Esophagus squamous epithelium (tissue), 5 donors: ENCODE results near the gene RUVBL1. TPM values are rescaled to one million over a fixed set of nuclear protein-coding genes. Genes with fewer than 3 reads are reported as not detected.

Experiments
- DNase-seq: peaks from one replicate; lab custom pipeline; 2025; lab: John Stamatoyannopoulos, UW
- H3K27ac ChIP-seq, 4 donors: fragments of 200-600 bp; sonication (generic); one replicate each; pipeline ENCODE4 v1.5.1; 2016 to 2019; ENCODE audit warnings: mild to moderate bottlenecking in 1 of 4
- H3K27me3 ChIP-seq, 4 donors: fragments of 200-600 bp; sonication (generic); 1 replicate in 3 of 4; 2 replicates in 1 of 4; pipeline versions ENCODE4 v1.5.1 to v1.6.0; 2017 to 2021; ENCODE audit warnings: antibody characterized with exemption in 1 of 4
- H3K36me3 ChIP-seq, 3 donors: fragments of 200-600 bp; sonication (generic); one replicate each; pipeline ENCODE4 v1.5.1; 2016 to 2019
- H3K4me1 ChIP-seq, 3 donors: fragments of 200-600 bp; sonication (generic); one replicate each; pipeline ENCODE4 v1.5.1; 2017 to 2019
- H3K4me3 ChIP-seq, 4 donors: fragments of 200-600 bp; sonication (generic); 1 replicate in 3 of 4; 2 replicates in 1 of 4; pipeline ENCODE4 v1.5.1; 2016 to 2019; ENCODE audit warnings: mild to moderate bottlenecking in 2 of 4, moderate library complexity in 1 of 4
- H3K9me3 ChIP-seq, 3 donors: fragments of 200-600 bp; sonication (generic); one replicate each; pipeline ENCODE4 v1.5.1; 2016 to 2019
- CTCF ChIP-seq, 6 experiments: fragments of 450-650 bp in 4 of 6; fragments of 200-600 bp in 2 of 6; sonication (generic) in 2 of 6; IDR thresholded peaks; one replicate each; pipeline ENCODE4 v1.5.1; 2016 to 2019; ENCODE audit warnings: antibody characterized with exemption in 6 of 6, mild to moderate bottlenecking in 4 of 6, moderate library complexity in 4 of 6
- POLR2A ChIP-seq, 4 donors: fragments of 450-650 bp; IDR thresholded peaks; one replicate each; pipeline ENCODE4 v1.6.1; 2017; ENCODE audit warnings: antibody characterized with exemption in 4 of 4, mild to moderate bottlenecking in 4 of 4, moderate library complexity in 3 of 4
- WGBS, 2 donors: methylation state at CpG; one replicate each; pipeline ENCODE4 v1.1.5; 2018; 5-methylcytosine and 5-hydroxymethylcytosine counted together
- intact Hi-C: fragments of 100-400 bp; cut with DNase I; formaldehyde crosslinking; loops from one replicate; pipeline ENCODE4 v1.15.0; 2022
- total RNA-seq, 4 donors: library from RNA; depleted of rRNA; stranded (reverse); fragments of >200 nt; gene quantifications; one replicate each; pipeline ENCODE4 v1.1.0, GENCODE V29; 2016
- donor health status: DM: yes; HTN: yes; CAD: no.

Gene RUVBL1
- total RNA-seq, 4 donors from 2014 or later, result 17.6 to 50.4 (median 34.3) TPM

GRCh38 chr3:128149650-128150049 is 26.0 kb upstream of the RUVBL1 start:
- no peaks in the 10 kb centered on the region for H3K27me3 ChIP-seq
- TF ChIP-seq POLR2A (IDR thresholded peaks at IDR 0.05) (no peak), CTCF (IDR thresholded peaks at IDR 0.05) (no peak)
- H3K9me3 ChIP-seq, result no peaks in the 10 kb centered on the region
- H3K4me1 ChIP-seq, result peaks cover 5 to 9% (median 7%) of the 10 kb centered on the region in 3 donors
- DNase-seq, result no peak
- intact Hi-C loops, result no loop called here
- WGBS, 2 donors, result 74 to 86% methylated on average over 5 of the region's 5 CpGs
- no peak overlapping the region for H3K4me3 ChIP-seq
- H3K27ac ChIP-seq, result no peak overlapping the region
- no peaks in the 10 kb centered on the region for H3K36me3 ChIP-seq

GRCh38 chr3:128146201-128146600 is 22.6 kb upstream of the RUVBL1 start:
- intact Hi-C loops, result no loop called here
- Histone ChIP-seq H3K27ac (no peak overlapping the region), H3K36me3 (no peaks in the 10 kb centered on the region), H3K4me3 (no peak overlapping the region), H3K9me3 (no peaks in the 10 kb centered on the region), H3K27me3 (no peaks in the 10 kb centered on the region), H3K4me1 (no peaks in the 10 kb centered on the region)
- TF ChIP-seq POLR2A (IDR thresholded peaks at IDR 0.05) (no peak), CTCF (IDR thresholded peaks at IDR 0.05) (no peak)
- DNase-seq, result no peak
- 88 to 95% methylated on average over 11 to 14 of the region's 14 CpGs for WGBS, 2 donors

GRCh38 chr3:128145279-128145678 is 21.7 kb upstream of the RUVBL1 start:
- no peaks in the 10 kb centered on the region for H3K4me1 ChIP-seq
- H3K9me3 ChIP-seq, result no peaks in the 10 kb centered on the region
- no peak overlapping the region for H3K4me3 ChIP-seq
- no peak for DNase-seq
- H3K27me3 ChIP-seq, result no peaks in the 10 kb centered on the region
- TF ChIP-seq CTCF (IDR thresholded peaks at IDR 0.05), result no peak
- no peak for TF ChIP-seq POLR2A (IDR thresholded peaks at IDR 0.05)
- no peaks in the 10 kb centered on the region for H3K36me3 ChIP-seq
- WGBS, 2 donors, result 69 to 78% methylated on average over 5 of the region's 6 CpGs
- intact Hi-C loops, result no loop called here
- H3K27ac ChIP-seq, result no peak overlapping the region

GRCh38 chr3:128144512-128145187 is 21.0 kb upstream of the RUVBL1 start:
- H3K4me1 ChIP-seq, result no peaks in the 10 kb centered on the region
- TF ChIP-seq CTCF (IDR thresholded peaks at IDR 0.05), result no peak
- no peak for TF ChIP-seq POLR2A (IDR thresholded peaks at IDR 0.05)
- no peak overlapping the region for H3K4me3 ChIP-seq
- 51 to 76% methylated on average over 4 to 5 of the region's 5 CpGs for WGBS, 2 donors
- intact Hi-C loops, result no loop called here
- no peak overlapping the region for H3K27ac ChIP-seq
- no peak for DNase-seq
- no peaks in the 10 kb centered on the region for H3K27me3 ChIP-seq
- H3K36me3 ChIP-seq, result no peaks in the 10 kb centered on the region
- H3K9me3 ChIP-seq, result no peaks in the 10 kb centered on the region

- Histone ChIP-seq H3K4me1 (no peaks in the 10 kb centered on the region), H3K9me3 (no peaks in the 10 kb centered on the region), H3K4me3 (no peak overlapping the region), H3K27me3 (peaks cover 0 to 4% (median 0%) of the 10 kb centered on the region in 4 donors), H3K27ac (no peak overlapping the region), H3K36me3 (no peaks in the 10 kb centered on the region)
- intact Hi-C loops, result no loop called here
- no peak for DNase-seq
- WGBS, 2 donors, result 81 to 95% methylated on average over 3 to 4 of the region's 4 CpGs
- no peak for TF ChIP-seq CTCF (IDR thresholded peaks at IDR 0.05)
These were observed 19.9 kb upstream of the RUVBL1 start for GRCh38 chr3:128143496-128143895.
